PC-3 (cell line): ENCODE measurements around the gene MAGI1. TPM values are rescaled to one million over a fixed set of nuclear protein-coding genes. Genes with fewer than 3 reads are reported as not detected.

Experiments
- ATAC-seq: fragments of 200-7000 bp; cut with Tn5 transposase; 2 replicates; pipeline ENCODE4 v1.9.1; 2020; ENCODE audit warnings: mild to moderate bottlenecking, moderate library complexity
- BruUV-seq: library from RNA; stranded (reverse); fragments of 400-500 nt; replicated peaks from 2 replicates; lab custom pipeline; 2021; lab: Mats Ljungman, UMichigan
- CTCF ChIA-PET: fragments of 300-600 bp; sonication (Branson Sonifier 250); formaldehyde crosslinking; loops from one replicate; lab custom pipeline; 2022; ENCODE audit warnings: antibody characterized with exemption; lab: Charles Lee
- POLR2A ChIA-PET: fragments of 300-600 bp; sonication (Branson Sonifier 250); formaldehyde crosslinking; loops from one replicate; lab custom pipeline; 2022; ENCODE audit warnings: antibody characterized with exemption; ENCODE audit not compliant: unreplicated experiment; lab: Charles Lee
- DNase-seq: peaks from one replicate; pipeline ENCODE4 v3.0.0-alpha.2; 2015
- H2AFZ ChIP-seq: fragments of 300-600 bp; sonication (generic); 2 replicates; pipeline ENCODE4 v1.6.0; 2016; ENCODE audit warnings: antibody characterized with exemption, low read length
- H3F3A ChIP-seq: fragments of 300-600 bp; sonication (generic); one replicate; pipeline ENCODE4 v1.6.0; 2017; ENCODE audit warnings: antibody characterized with exemption, low read length, control low read depth, mild to moderate bottlenecking; ENCODE audit not compliant: unreplicated experiment
- H3K27ac ChIP-seq: fragments of 300-600 bp; sonication (generic); 2 replicates; pipeline ENCODE4 v1.5.1; 2016; ENCODE audit warnings: mild to moderate bottlenecking, low read length
- H3K27me3 ChIP-seq: fragments of 300-600 bp; sonication (generic); 2 replicates; pipeline ENCODE4 v1.6.1; 2016; ENCODE audit warnings: low read length, mixed read lengths
- H3K36me3 ChIP-seq: fragments of 300-600 bp; sonication (generic); 2 replicates; pipeline ENCODE4 v1.6.1; 2016; ENCODE audit warnings: low read depth, mixed run types, low read length, mixed read lengths
- H3K4me1 ChIP-seq: fragments of 300-600 bp; sonication (generic); 2 replicates; pipeline ENCODE4 v1.5.1; 2016; ENCODE audit warnings: low read length; ENCODE audit not compliant: insufficient read depth
- H3K4me2 ChIP-seq: fragments of 300-600 bp; sonication (generic); 2 replicates; pipeline ENCODE4 v1.6.0; 2016; ENCODE audit warnings: low read length
- H3K4me3 ChIP-seq: fragments of 300-600 bp; sonication (generic); 2 replicates; pipeline ENCODE4 v1.5.1; 2016; ENCODE audit warnings: mild to moderate bottlenecking, low read length, mixed read lengths
- H3K79me2 ChIP-seq: fragments of 300-600 bp; sonication (generic); 2 replicates; pipeline ENCODE4 v1.6.1; 2017; ENCODE audit warnings: low read length, mixed read lengths
- H3K9ac ChIP-seq: fragments of 300-600 bp; sonication (generic); 2 replicates; pipeline ENCODE4 v1.6.0; 2016; ENCODE audit warnings: mild to moderate bottlenecking, low read length
- H3K9me2 ChIP-seq: fragments of 300-600 bp; sonication (generic); replicated peaks from 2 replicates; pipeline ENCODE4 v1.6.1; 2016; ENCODE audit warnings: mixed run types, low read length, mixed read lengths
- H3K9me3 ChIP-seq: fragments of 300-600 bp; sonication (generic); 2 replicates; pipeline ENCODE4 v1.6.1; 2016; ENCODE audit warnings: low read length, mixed read lengths
- H4K20me1 ChIP-seq: fragments of 300-600 bp; sonication (generic); 2 replicates; pipeline ENCODE4 v1.6.1; 2016; ENCODE audit warnings: low read length, mixed read lengths
- EZH2 ChIP-seq: fragments of 300-600 bp; sonication (generic); IDR thresholded peaks from one replicate; pipeline ENCODE4 v1.6.1; 2017; ENCODE audit warnings: antibody characterized with exemption, mild to moderate bottlenecking, low read length; ENCODE audit not compliant: unreplicated experiment
- EZH2phosphoT487 ChIP-seq: fragments of 300-600 bp; sonication (generic); IDR thresholded peaks from 2 replicates; pipeline ENCODE4 v1.6.1; 2018; ENCODE audit warnings: mild to moderate bottlenecking, antibody characterized with exemption, low read length, borderline replicate concordance
- intact Hi-C: fragments of 100-400 bp; cut with micrococcal nuclease; formaldehyde crosslinking; loops from 2 replicates; pipeline ENCODE4 v1.9.0; 2023
- total RNA-seq: library from RNA; depleted of rRNA; stranded (reverse); fragments of >200 nt; gene quantifications from 2 replicates; pipeline ENCODE4 v1.2.3, GENCODE V29; 2014
- TF ChIP-seq, protein P1 (sequence below): fragments of 300-600 bp; sonication (generic); conservative IDR thresholded peaks from 2 replicates; pipeline ENCODE4 v1.5.1; 2017; ENCODE audit warnings: antibody characterized with exemption, low read depth, mild to moderate bottlenecking, low read length

MAGI1 gene
- total RNA-seq, 1 experiment from 2014 or later, result 8.9 TPM

DNA sequence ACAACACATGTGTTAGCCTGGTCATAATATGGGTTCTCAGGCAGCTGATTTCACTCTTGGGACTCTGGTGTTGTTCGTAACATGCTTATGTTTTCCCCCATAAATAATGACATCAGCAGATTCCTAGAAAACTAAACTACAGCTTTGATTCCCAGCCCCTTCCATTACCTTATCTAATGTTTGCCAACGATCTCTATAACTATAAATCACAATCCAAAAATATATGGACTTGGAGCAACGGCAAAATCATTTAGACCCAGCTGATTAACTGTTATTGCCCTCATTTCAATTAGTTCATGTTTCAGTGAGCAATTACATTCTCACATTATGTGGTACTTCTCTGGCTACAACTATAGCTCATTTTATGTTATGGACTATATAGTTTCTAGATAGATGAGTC is 531.3 kb downstream of the MAGI1 start:
- H2AFZ ChIP-seq, result no peak overlapping the region
- no peaks in the 10 kb centered on the region for H3K9me3 ChIP-seq
- TF ChIP-seq EZH2phosphoT487 (no peak), EZH2 (no peak)
- TF ChIP-seq, protein P1, sequence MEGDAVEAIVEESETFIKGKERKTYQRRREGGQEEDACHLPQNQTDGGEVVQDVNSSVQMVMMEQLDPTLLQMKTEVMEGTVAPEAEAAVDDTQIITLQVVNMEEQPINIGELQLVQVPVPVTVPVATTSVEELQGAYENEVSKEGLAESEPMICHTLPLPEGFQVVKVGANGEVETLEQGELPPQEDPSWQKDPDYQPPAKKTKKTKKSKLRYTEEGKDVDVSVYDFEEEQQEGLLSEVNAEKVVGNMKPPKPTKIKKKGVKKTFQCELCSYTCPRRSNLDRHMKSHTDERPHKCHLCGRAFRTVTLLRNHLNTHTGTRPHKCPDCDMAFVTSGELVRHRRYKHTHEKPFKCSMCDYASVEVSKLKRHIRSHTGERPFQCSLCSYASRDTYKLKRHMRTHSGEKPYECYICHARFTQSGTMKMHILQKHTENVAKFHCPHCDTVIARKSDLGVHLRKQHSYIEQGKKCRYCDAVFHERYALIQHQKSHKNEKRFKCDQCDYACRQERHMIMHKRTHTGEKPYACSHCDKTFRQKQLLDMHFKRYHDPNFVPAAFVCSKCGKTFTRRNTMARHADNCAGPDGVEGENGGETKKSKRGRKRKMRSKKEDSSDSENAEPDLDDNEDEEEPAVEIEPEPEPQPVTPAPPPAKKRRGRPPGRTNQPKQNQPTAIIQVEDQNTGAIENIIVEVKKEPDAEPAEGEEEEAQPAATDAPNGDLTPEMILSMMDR, result no peak
- intact Hi-C loops, result no loop called here
- H3K4me2 ChIP-seq, result no peak overlapping the region
- no peaks in the 10 kb centered on the region for H3K79me2 ChIP-seq
- H3K4me3 ChIP-seq, result no peak overlapping the region
- no peaks in the 10 kb centered on the region for H3K9me2 ChIP-seq
- no peak overlapping the region for H3K9ac ChIP-seq
- no peaks in the 10 kb centered on the region for H3K4me1 ChIP-seq
- H3K27ac ChIP-seq, result no peak overlapping the region
- no peaks in the 10 kb centered on the region for H4K20me1 ChIP-seq
- ChIA-PET POLR2A (no interaction called here), CTCF (no interaction called here)
- ATAC-seq (no peak), DNase-seq (no peak)
- no peaks in the 10 kb centered on the region for H3K36me3 ChIP-seq
- no peaks in the 10 kb centered on the region for H3K27me3 ChIP-seq
- BruUV-seq, result no TSS peak
- H3F3A ChIP-seq, result no peaks in the 10 kb centered on the region

DNA sequence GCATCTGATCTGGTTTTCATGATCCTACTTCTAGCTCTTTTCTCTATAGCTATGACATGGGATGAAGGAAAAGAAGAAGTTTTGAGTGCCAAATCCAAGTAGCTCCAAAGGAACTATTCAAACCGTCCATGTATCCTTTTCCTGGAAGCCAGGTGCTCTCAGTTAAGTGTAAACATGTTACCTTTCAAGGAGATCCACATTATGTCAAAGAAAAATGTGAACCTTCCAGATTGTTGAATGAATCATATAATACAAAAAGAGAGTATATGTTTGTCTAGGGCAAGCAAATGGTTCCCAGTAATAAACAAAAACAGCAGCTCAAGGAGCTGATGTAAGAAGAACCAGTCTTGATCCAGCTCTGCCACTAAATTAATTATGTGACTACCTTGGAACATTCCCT is 534.9 kb downstream of the MAGI1 start:
- intact Hi-C loops, result no loop called here
- H3K4me1 ChIP-seq, result no peaks in the 10 kb centered on the region
- H2AFZ ChIP-seq, result no peak overlapping the region
- DNase-seq (peak; percentile 31), ATAC-seq (peak; percentile 38; the same call in 1 of the 2 replicates)
- H3K36me3 ChIP-seq, result no peaks in the 10 kb centered on the region
- no peak for TF ChIP-seq EZH2phosphoT487
- TF ChIP-seq, protein P1, result no peak
- no peak for TF ChIP-seq EZH2
- no peaks in the 10 kb centered on the region for H3K9me2 ChIP-seq
- H3K9ac ChIP-seq, result no peak overlapping the region
- H4K20me1 ChIP-seq, result no peaks in the 10 kb centered on the region
- BruUV-seq, result no TSS peak
- no peaks in the 10 kb centered on the region for H3K9me3 ChIP-seq
- H3K4me2 ChIP-seq, result no peak overlapping the region
- H3K79me2 ChIP-seq, result no peaks in the 10 kb centered on the region
- CTCF ChIA-PET, result interaction anchor here (0.7 kb wide), 1 partner anchor 16 kb away, joined by 3 read pairs; no protein-coding TSS in a partner anchor
- no peak overlapping the region for H3K27ac ChIP-seq
- H3K4me3 ChIP-seq, result no peak overlapping the region
- no peaks in the 10 kb centered on the region for H3K27me3 ChIP-seq
- H3F3A ChIP-seq, result no peaks in the 10 kb centered on the region
- POLR2A ChIA-PET, result no interaction called here

DNA sequence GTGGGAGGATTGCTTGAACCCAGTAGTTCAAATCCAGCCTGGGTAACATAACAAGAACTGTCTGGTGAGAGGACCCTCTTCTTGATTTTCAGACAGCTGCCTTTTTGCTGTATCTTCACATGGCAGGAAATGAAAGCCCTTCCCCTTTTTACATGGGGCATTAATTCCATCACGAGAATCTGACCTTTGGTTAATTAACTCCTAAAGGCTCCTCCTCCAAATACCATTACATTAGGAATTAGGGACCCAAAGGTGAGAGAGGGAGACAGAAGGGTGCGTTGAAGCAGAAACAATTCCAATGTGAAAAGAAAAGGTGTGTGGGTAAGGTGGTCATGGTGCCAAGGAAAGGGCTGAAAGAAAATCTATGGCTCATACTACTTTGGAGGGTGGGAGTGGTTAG is 536.2 kb downstream of the MAGI1 start:
- no peaks in the 10 kb centered on the region for H3F3A ChIP-seq
- TF ChIP-seq EZH2phosphoT487 (no peak), EZH2 (no peak)
- TF ChIP-seq, protein P1, result no peak
- no peaks in the 10 kb centered on the region for H3K79me2 ChIP-seq
- no peak overlapping the region for H3K27ac ChIP-seq
- H3K9me2 ChIP-seq, result no peaks in the 10 kb centered on the region
- no peaks in the 10 kb centered on the region for H4K20me1 ChIP-seq
- H3K9me3 ChIP-seq, result no peaks in the 10 kb centered on the region
- intact Hi-C loops, result no loop called here
- no peak overlapping the region for H3K4me2 ChIP-seq
- ATAC-seq, result no peak
- DNase-seq, result no peak
- no peak overlapping the region for H2AFZ ChIP-seq
- H3K36me3 ChIP-seq, result no peaks in the 10 kb centered on the region
- no peak overlapping the region for H3K9ac ChIP-seq
- no peak overlapping the region for H3K4me3 ChIP-seq
- POLR2A ChIA-PET, result no interaction called here
- CTCF ChIA-PET, result no interaction called here
- no TSS peak for BruUV-seq
- H3K4me1 ChIP-seq, result no peaks in the 10 kb centered on the region
- H3K27me3 ChIP-seq, result no peaks in the 10 kb centered on the region
